Neuron (in vitro differentiated cells): Measurements from ENCODE around the gene CACNG1.
"Not testable (repeated sequence)": the region's sequence is repeated elsewhere in the genome, so short reads cannot be mapped to it uniquely, and the experiment has no call there.

Source experiments
- H2AFZ ChIP-seq: one replicate; pipeline ENCODE4 v1.6.1; 2013; ENCODE audit warnings: low read depth, mild to moderate bottlenecking, inconsistent platforms, low read length, moderate library complexity
- H3K27me3 ChIP-seq: one replicate; pipeline ENCODE4 v1.6.1; 2013; ENCODE audit warnings: low read length; ENCODE audit not compliant: insufficient read depth
- H3K36me3 ChIP-seq: one replicate; pipeline ENCODE4 v1.6.1; 2013; ENCODE audit warnings: low read length; ENCODE audit not compliant: insufficient read depth
- H3K4me1 ChIP-seq: one replicate; pipeline ENCODE4 v1.6.1; 2013; ENCODE audit warnings: low read length; ENCODE audit not compliant: insufficient read depth
- H3K4me3 ChIP-seq: 2 replicates; pipeline ENCODE4 v1.5.1; 2013; ENCODE audit warnings: mild to moderate bottlenecking, low read length, moderate library complexity
- H3K9me3 ChIP-seq: one replicate; pipeline ENCODE4 v1.6.1; 2013; ENCODE audit warnings: low read length

Gene CACNG1

GRCh38 chr17:67032985-67033384, 11.4 kb upstream of the CACNG1 start:
- no peak overlapping the region for H2AFZ ChIP-seq
- no peaks in the 10 kb centered on the region for H3K27me3 ChIP-seq
- no peak overlapping the region for H3K4me3 ChIP-seq
- H3K36me3 ChIP-seq = peaks cover 14% of the 10 kb centered on the region
- no peaks in the 10 kb centered on the region for H3K4me1 ChIP-seq
- peaks cover 1% of the 10 kb centered on the region for H3K9me3 ChIP-seq

GRCh38 chr17:67033613-67034012, 10.7 kb upstream of the CACNG1 start:
- no peaks in the 10 kb centered on the region for H3K27me3 ChIP-seq
- no peak overlapping the region for H2AFZ ChIP-seq
- H3K36me3 ChIP-seq = peaks cover 14% of the 10 kb centered on the region
- H3K9me3 ChIP-seq = peaks cover 1% of the 10 kb centered on the region
- H3K4me1 ChIP-seq = no peaks in the 10 kb centered on the region
- H3K4me3 ChIP-seq = no peak overlapping the region

GRCh38 chr17:67035131-67036083, 8.9 kb upstream of the CACNG1 start:
- Histone ChIP-seq H2AFZ (no peak overlapping the region), H3K36me3 (peaks cover 9% of the 10 kb centered on the region), H3K9me3 (peaks cover 1% of the 10 kb centered on the region), H3K27me3 (no peaks in the 10 kb centered on the region), H3K4me1 (no peaks in the 10 kb centered on the region), H3K4me3 (no peak overlapping the region)

GRCh38 chr17:67038861-67039365, 5.4 kb upstream of the CACNG1 start:
- Histone ChIP-seq H3K27me3 (no peaks in the 10 kb centered on the region), H3K36me3 (no peaks in the 10 kb centered on the region), H3K4me3 (no peak overlapping the region), H3K4me1 (no peaks in the 10 kb centered on the region), H3K9me3 (no peaks in the 10 kb centered on the region), H2AFZ (no peak overlapping the region)

- H3K4me3 ChIP-seq = no peak overlapping the region
- no peaks in the 10 kb centered on the region for H3K27me3 ChIP-seq
- no peak overlapping the region for H2AFZ ChIP-seq
- no peaks in the 10 kb centered on the region for H3K36me3 ChIP-seq
- H3K9me3 ChIP-seq = no peaks in the 10 kb centered on the region
- no peaks in the 10 kb centered on the region for H3K4me1 ChIP-seq
These were observed 3.7 kb upstream of the CACNG1 start for GRCh38 chr17:67040652-67041051.

- H3K4me1 ChIP-seq, H2AFZ ChIP-seq, H3K9me3 ChIP-seq, H3K36me3 ChIP-seq, H3K4me3 ChIP-seq, H3K27me3 ChIP-seq: not testable (repeated sequence)
These were observed 3.2 kb upstream of the CACNG1 start for GRCh38 chr17:67041119-67041518.

- H3K4me1 ChIP-seq = no peaks in the 10 kb centered on the region
- H3K27me3 ChIP-seq = no peaks in the 10 kb centered on the region
These were observed 2.8 kb upstream of the CACNG1 start for GRCh38 chr17:67041531-67041930.

GRCh38 chr17:67041941-67042899, 2.1 kb upstream of the CACNG1 start:
- Histone ChIP-seq H3K4me3 (no peak overlapping the region), H3K9me3 (no peaks in the 10 kb centered on the region), H3K4me1 (no peaks in the 10 kb centered on the region), H3K27me3 (no peaks in the 10 kb centered on the region), H3K36me3 (no peaks in the 10 kb centered on the region), H2AFZ (no peak overlapping the region)

More at GRCh38 chr17:67041531-67041930, 2.8 kb upstream of the CACNG1 start:
- H3K4me3 ChIP-seq = no peak overlapping the region
- no peaks in the 10 kb centered on the region for H3K9me3 ChIP-seq
- H3K36me3 ChIP-seq = no peaks in the 10 kb centered on the region
- H2AFZ ChIP-seq = no peak overlapping the region

GRCh38 chr17:67043283-67043682, 1.1 kb upstream of the CACNG1 start:
- Histone ChIP-seq H3K4me1 (no peaks in the 10 kb centered on the region), H3K36me3 (no peaks in the 10 kb centered on the region), H3K27me3 (no peaks in the 10 kb centered on the region), H3K4me3 (no peak overlapping the region), H2AFZ (no peak overlapping the region), H3K9me3 (no peaks in the 10 kb centered on the region)

- no peak overlapping the region for H3K4me3 ChIP-seq
These were observed 586 bp downstream of the CACNG1 start for GRCh38 chr17:67044940-67045339.

GRCh38 chr17:67046398-67046797, 2.0 kb downstream of the CACNG1 start:
- Histone ChIP-seq H3K9me3 (peaks cover 6% of the 10 kb centered on the region), H3K4me3 (no peak overlapping the region), H3K27me3 (no peaks in the 10 kb centered on the region), H2AFZ (no peak overlapping the region), H3K4me1 (no peaks in the 10 kb centered on the region), H3K36me3 (no peaks in the 10 kb centered on the region)

More at GRCh38 chr17:67044940-67045339, 586 bp downstream of the CACNG1 start:
- Histone ChIP-seq H3K27me3 (no peaks in the 10 kb centered on the region), H3K36me3 (no peaks in the 10 kb centered on the region), H3K9me3 (peaks cover 5% of the 10 kb centered on the region), H2AFZ (no peak overlapping the region), H3K4me1 (no peaks in the 10 kb centered on the region)

GRCh38 chr17:67047382-67047781, 3.0 kb downstream of the CACNG1 start:
- Histone ChIP-seq H2AFZ (no peak overlapping the region), H3K4me3 (no peak overlapping the region), H3K36me3 (no peaks in the 10 kb centered on the region), H3K27me3 (no peaks in the 10 kb centered on the region), H3K4me1 (no peaks in the 10 kb centered on the region), H3K9me3 (peaks cover 6% of the 10 kb centered on the region)
